Endodermal cell (in vitro differentiated cells): ENCODE data around the gene LBX2. TPM values are rescaled to one million over a fixed set of nuclear protein-coding genes. Genes with fewer than 3 reads are reported as not detected.
A peak's percentile ranks its signal among the peaks of the same experiment; 100 is the strongest.
"Not testable (repeated sequence)": the region's sequence is repeated elsewhere in the genome, so short reads cannot be mapped to it uniquely, and the experiment has no call there.

ENCODE experiments used
- DNase-seq: peaks from one replicate; pipeline ENCODE4 v3.0.0-alpha.2; 2017
- H3K27ac ChIP-seq: 2 replicates; pipeline ENCODE4 v1.5.1; 2013; ENCODE audit warnings: mild to moderate bottlenecking, low read depth, low read length, moderate library complexity
- H3K27me3 ChIP-seq: 2 replicates; pipeline ENCODE4 v1.6.1; 2013; ENCODE audit warnings: mild to moderate bottlenecking, low read length, moderate library complexity; ENCODE audit not compliant: insufficient read depth, control insufficient read depth, poor library complexity, severe bottlenecking
- H3K36me3 ChIP-seq: 2 replicates; pipeline ENCODE4 v1.7.0; 2013; ENCODE audit warnings: mild to moderate bottlenecking, low read length, moderate library complexity; ENCODE audit not compliant: control insufficient read depth, insufficient read depth
- H3K4me1 ChIP-seq: one replicate; pipeline ENCODE4 v1.7.0; 2013; ENCODE audit warnings: low read length; ENCODE audit not compliant: control insufficient read depth, insufficient read depth
- H3K4me3 ChIP-seq: 2 replicates; pipeline ENCODE4 v1.5.1; 2013; ENCODE audit warnings: mild to moderate bottlenecking, low read length, moderate library complexity
- H3K9ac ChIP-seq: 2 replicates; pipeline ENCODE4 v1.6.1; 2013; ENCODE audit warnings: mild to moderate bottlenecking, low read length, moderate library complexity; ENCODE audit not compliant: poor library complexity, severe bottlenecking; ENCODE audit errors: extremely low read depth
- H3K9me3 ChIP-seq: 2 replicates; pipeline ENCODE4 v1.6.1; 2013; ENCODE audit warnings: mild to moderate bottlenecking, low read length, moderate library complexity; ENCODE audit not compliant: control insufficient read depth
- H3K27ac Mint-ChIP-seq: 2 replicates; pipeline ENCODE4 v1.8.0; 2020; ENCODE audit warnings: mixed read lengths
- H3K27me3 Mint-ChIP-seq: 2 replicates; pipeline ENCODE4 v1.8.0; 2021; ENCODE audit warnings: mild to moderate bottlenecking, mixed read lengths; ENCODE audit not compliant: insufficient read depth
- H3K36me3 Mint-ChIP-seq: 2 replicates; pipeline ENCODE4 v1.8.0; 2020; ENCODE audit warnings: low read depth, mixed read lengths
- H3K4me1 Mint-ChIP-seq: 2 replicates; pipeline ENCODE4 v1.8.0; 2020; ENCODE audit warnings: mixed read lengths
- H3K4me3 Mint-ChIP-seq: 2 replicates; pipeline ENCODE4 v1.8.0; 2020; ENCODE audit warnings: mild to moderate bottlenecking, moderate library complexity, mixed read lengths
- H3K9me3 Mint-ChIP-seq: 2 replicates; pipeline ENCODE4 v1.8.0; 2020; ENCODE audit warnings: mild to moderate bottlenecking, mixed read lengths
- WGBS, 2 experiments: methylation state at CpG; one replicate each; pipeline versions ENCODE4 v1.1.5 to v1.1.7; 2013; ENCODE audit warnings: missing lambda C conversion rate in 2 of 2, mixed read lengths in 1 of 2; ENCODE audit not compliant: insufficient coverage in 1 of 2, insufficient read length in 1 of 2; 5-methylcytosine and 5-hydroxymethylcytosine counted together
- total RNA-seq, 2 donors: library from RNA; stranded (reverse); fragmentation: NEBNext Ultra II Directional in 1 of 2; extraction: Animal tissue kit (Norgen Biotek cat#: 25700) in 1 of 2; gene quantifications; 2 replicates in 1 of 2; 3 replicates in 1 of 2; pipeline ENCODE4 v1.2.1, GENCODE V29; 2021
- TF ChIP-seq, protein P1 (sequence below): fragments of 200-600 bp; sonication (generic); conservative IDR thresholded peaks from 2 replicates; pipeline ENCODE4 v1.5.0; 2021; ENCODE audit warnings: antibody characterized with exemption, mild to moderate bottlenecking

LBX2 gene
- total RNA-seq, 2 donors from 2014 or later, result 1.3 to 1.6 TPM

GRCh38 chr2:74486141-74486540, 13.3 kb downstream of the LBX2 start:
- H3K4me3 Mint-ChIP-seq, result no peak overlapping the region

GRCh38 chr2:74483675-74484164, 15.7 kb downstream of the LBX2 start:
- not testable (repeated sequence) for H3K27me3 Mint-ChIP-seq, H3K9ac ChIP-seq, DNase-seq, H3K27ac ChIP-seq, H3K27me3 ChIP-seq, H3K4me1 ChIP-seq, H3K4me1 Mint-ChIP-seq, H3K9me3 Mint-ChIP-seq, H3K9me3 ChIP-seq
- Histone ChIP-seq H3K36me3 (peaks cover 17% of the 10 kb centered on the region), H3K4me3 (peak overlapping the region; percentile 96)
- WGBS, 2 experiments, result 85 to 90% methylated on average over 15 to 19 of the region's 19 CpGs
- H3K27ac Mint-ChIP-seq, result peak overlapping the region; percentile 14
- H3K4me3 Mint-ChIP-seq, result peak overlapping the region; percentile 86
- peaks cover 29% of the 10 kb centered on the region for H3K36me3 Mint-ChIP-seq

More at GRCh38 chr2:74486141-74486540, 13.3 kb downstream of the LBX2 start:
- TF ChIP-seq, protein P1, sequence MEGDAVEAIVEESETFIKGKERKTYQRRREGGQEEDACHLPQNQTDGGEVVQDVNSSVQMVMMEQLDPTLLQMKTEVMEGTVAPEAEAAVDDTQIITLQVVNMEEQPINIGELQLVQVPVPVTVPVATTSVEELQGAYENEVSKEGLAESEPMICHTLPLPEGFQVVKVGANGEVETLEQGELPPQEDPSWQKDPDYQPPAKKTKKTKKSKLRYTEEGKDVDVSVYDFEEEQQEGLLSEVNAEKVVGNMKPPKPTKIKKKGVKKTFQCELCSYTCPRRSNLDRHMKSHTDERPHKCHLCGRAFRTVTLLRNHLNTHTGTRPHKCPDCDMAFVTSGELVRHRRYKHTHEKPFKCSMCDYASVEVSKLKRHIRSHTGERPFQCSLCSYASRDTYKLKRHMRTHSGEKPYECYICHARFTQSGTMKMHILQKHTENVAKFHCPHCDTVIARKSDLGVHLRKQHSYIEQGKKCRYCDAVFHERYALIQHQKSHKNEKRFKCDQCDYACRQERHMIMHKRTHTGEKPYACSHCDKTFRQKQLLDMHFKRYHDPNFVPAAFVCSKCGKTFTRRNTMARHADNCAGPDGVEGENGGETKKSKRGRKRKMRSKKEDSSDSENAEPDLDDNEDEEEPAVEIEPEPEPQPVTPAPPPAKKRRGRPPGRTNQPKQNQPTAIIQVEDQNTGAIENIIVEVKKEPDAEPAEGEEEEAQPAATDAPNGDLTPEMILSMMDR, result no peak
- H3K4me1 ChIP-seq, result no peaks in the 10 kb centered on the region
- peaks cover 10% of the 10 kb centered on the region for H3K36me3 ChIP-seq
- Mint-ChIP-seq H3K36me3 (peaks cover 22% of the 10 kb centered on the region), H3K9me3 (no peaks in the 10 kb centered on the region), H3K27me3 (no peaks in the 10 kb centered on the region), H3K27ac (no peak overlapping the region), H3K4me1 (peaks cover 5% of the 10 kb centered on the region)
- 98 to 100% methylated on average over 2 of the region's 2 CpGs for WGBS, 2 experiments
- no peak overlapping the region for H3K4me3 ChIP-seq
- no peak for DNase-seq
- H3K27me3 ChIP-seq, result no peaks in the 10 kb centered on the region
- H3K27ac ChIP-seq, result no peak overlapping the region
- no peak overlapping the region for H3K9ac ChIP-seq
- H3K9me3 ChIP-seq, result no peaks in the 10 kb centered on the region

DNA sequence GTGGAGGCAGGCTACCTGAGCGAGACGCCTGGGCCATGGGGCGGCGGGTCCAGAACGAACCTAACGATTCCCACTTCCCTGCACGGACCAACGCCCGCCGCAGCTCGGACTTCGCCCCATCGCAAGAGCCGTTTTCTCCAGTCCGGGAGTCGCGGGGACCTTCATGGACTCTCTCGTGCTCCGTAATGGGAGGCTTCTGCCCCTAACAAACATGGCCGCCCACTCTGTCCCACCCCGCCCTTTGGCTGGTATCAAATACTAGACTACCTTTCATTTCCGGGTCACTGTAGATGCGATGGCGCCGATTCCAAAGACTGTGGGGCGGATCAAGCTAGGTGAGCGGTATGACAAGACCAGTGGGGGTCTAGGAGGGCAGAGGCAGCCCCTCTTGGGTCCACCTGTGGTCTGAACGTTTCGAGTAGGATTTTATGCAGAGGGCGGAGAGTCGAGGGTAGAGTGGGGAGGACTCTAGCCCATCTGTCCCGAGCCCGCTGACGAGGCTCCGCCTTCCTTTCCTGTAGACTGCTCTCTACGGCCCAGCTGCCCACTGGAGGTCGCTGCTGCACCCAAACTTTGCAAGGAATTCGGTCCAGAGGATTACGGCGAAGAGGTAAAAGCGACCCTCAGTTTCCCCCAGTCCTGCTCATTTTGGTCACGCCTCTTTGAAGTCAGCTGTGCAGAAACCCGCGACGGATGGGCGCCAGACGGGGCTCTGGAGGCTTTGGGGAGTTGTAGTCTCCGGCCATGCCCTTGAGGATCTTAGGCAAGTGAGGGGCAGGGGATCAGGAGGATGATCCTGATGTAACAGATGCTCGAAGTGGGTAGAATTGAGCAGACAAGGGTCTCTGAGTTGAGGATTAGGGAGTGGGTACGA, 16.4 kb downstream of the LBX2 start, which contains the start of the genes CCDC142 and TTC31:
CCDC142 (minus strand) TSS at position 198 of the 874 bp plus-strand sequence; CDS start at position 37, 161 bp downstream.
TTC31 (plus strand) TSS at position 281 of the 874 bp plus-strand sequence; CDS start at position 296, 15 bp downstream.
- DNase-seq, result peak; percentile 98
- Mint-ChIP-seq H3K27me3 (no peaks in the 10 kb centered on the region), H3K27ac (peak within 1 kb of the TSS; percentile 98), H3K36me3 (peaks cover 29% of the 10 kb centered on the region), H3K9me3 (no peaks in the 10 kb centered on the region), H3K4me1 (peaks cover 8% of the 10 kb centered on the region), H3K4me3 (peak within 1 kb of the TSS; percentile 86)
- no peaks in the 10 kb centered on the region for H3K9me3 ChIP-seq
- 2% methylated on average over 40 to 50 of the region's 50 CpGs for WGBS, 2 experiments
- peaks cover 17% of the 10 kb centered on the region for H3K36me3 ChIP-seq
- peaks cover 3% of the 10 kb centered on the region for H3K4me1 ChIP-seq
- H3K27me3 ChIP-seq, result no peaks in the 10 kb centered on the region
- peak within 1 kb of the TSS; percentile 96 for H3K4me3 ChIP-seq
- H3K9ac ChIP-seq, result peak within 1 kb of the TSS; percentile 78
- TF ChIP-seq, protein P1, result peak; percentile 93
- H3K27ac ChIP-seq, result peak within 1 kb of the TSS; percentile 69
